HK-2 (cell line): ENCODE results near the gene ARCN1.

ENCODE experiments used
- DNase-seq: peaks from one replicate; pipeline ENCODE4 v3.0.0-alpha.2; 2018; ENCODE audit not compliant: unreplicated experiment

The ARCN1 gene

DNA sequence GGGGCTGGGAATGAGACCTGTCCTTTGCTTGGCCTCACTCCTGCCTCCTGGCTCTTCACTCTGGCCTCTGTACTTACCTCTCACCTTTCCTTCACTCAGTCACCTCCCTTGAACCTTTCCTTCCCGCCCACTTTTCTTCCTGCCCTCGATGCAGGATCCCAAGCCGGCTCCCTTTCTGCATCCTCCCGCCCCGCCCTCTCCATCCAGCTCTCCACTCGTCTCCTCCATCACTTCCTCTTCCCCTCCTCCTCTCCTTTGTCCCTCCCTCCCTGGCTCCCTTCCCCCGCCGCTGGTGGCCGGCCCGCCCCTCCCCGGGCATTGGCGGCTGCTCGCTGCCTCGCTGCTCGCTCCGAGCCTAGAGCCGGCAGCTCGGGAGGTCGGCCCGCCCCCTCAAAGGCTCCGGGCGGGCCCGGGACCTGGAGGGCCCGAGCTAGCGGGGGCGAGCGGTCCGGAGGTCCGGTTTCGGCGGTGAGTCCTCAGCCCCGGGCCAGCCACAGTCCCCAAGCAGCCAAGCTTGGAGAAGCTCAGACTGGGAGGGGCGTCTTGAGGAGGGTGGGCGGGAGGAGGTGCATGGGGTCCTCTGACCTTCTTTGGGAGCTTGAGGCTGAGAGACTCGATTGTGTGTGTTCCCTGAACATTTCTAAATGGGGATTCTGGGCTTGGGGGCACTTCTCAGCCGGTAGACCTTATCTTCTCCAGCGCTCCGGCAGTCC lies 49.0 kb downstream of the ARCN1 start:
- peak; percentile 85 for DNase-seq

GRCh38 chr11:118621784-118622375 lies 49.7 kb downstream of the ARCN1 start:
- DNase-seq: no peak

DNA sequence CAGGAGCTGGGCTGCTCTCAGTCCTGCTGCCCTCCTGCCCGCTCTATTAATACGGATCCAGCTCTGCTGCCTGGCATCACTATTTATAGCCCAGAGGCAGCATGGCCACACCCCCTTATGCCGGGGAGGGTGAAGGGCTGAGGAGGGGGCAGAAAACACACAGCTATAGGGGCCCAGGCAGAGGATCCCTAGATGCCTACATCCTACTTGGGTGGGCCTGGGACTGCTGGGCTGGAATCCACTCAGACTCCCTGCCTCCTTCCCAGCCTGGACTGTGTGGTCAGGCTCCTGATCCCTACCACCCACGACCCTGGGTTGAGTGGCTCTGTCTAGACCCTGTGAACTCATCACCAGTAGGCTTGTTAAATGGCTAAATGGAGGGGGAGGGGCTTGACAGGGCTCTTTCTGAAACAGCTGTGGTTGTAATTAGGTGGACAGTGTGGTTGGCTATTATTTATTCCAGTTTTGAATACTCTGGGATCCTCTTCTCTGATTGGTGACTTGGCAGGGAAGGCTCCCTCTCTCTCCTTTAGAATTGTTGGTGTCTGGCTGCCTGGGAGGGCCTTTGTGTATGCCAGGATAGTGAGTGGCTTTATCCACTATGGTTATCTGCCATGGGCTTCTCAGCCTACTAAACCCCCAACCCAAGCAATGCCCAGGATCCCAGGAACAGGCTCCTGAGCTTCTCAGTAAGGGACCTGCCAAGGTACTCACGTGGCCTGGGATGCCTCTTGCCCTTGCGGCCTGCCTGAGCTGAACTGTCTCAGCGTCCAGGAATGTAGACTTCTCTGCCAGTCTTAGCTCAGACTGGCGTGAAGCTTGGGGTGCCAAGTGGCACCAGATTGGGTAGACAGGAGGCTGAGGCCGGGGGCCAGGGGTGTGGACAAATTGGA lies 50.4 kb downstream of the ARCN1 start:
- DNase-seq: peak; percentile 79

DNA sequence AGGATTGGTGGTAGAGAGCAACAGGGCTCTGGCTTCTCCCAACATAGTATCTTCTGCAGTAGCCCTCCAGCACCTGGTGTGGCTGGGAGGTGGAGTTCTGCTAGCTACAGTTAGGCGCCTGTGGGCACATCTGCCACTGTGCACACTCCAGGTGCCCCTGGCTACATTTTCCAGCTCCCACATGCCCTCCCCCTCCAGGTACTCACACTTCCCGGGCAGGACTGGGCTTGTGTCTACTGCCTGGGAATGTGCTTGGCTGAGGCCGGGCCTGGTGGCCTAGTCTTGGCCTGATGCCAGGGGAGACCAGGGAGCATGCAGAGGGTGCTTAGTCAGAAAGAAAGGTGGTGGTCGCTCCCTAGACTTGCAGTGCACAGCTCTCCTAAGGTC lies 51.1 kb downstream of the ARCN1 start:
- DNase-seq: peak; percentile 49

- DNase-seq: no peak
Measured at GRCh38 chr11:118625036-118625690, 53.0 kb downstream of the ARCN1 start.

DNA sequence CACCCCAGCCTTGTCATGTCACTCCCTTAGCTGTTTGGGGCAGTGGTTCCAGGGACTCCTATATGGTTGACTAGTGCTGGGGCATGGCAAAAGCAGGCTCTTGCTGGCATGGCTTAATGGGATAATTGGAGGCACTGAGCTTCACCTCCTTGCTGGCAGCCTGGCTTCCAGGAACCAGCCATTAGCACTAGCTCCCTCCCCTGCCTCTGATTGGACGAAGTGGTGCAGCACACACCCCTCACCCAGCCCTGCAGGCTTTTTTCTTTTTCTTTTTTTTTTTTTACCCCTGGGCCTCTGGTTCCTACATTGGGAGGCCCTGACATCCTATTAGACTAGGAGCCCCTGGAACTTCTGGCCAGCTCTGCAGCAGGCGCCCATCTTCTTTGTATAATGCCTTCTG lies 53.8 kb downstream of the ARCN1 start:
- no peak for DNase-seq

- DNase-seq: no peak
Measured at GRCh38 chr11:118627566-118627965, 55.4 kb downstream of the ARCN1 start.

- no peak for DNase-seq
Measured at GRCh38 chr11:118628031-118628430, 55.8 kb downstream of the ARCN1 start.

- DNase-seq: no peak
Measured at GRCh38 chr11:118628432-118628831, 56.2 kb downstream of the ARCN1 start.

DNA sequence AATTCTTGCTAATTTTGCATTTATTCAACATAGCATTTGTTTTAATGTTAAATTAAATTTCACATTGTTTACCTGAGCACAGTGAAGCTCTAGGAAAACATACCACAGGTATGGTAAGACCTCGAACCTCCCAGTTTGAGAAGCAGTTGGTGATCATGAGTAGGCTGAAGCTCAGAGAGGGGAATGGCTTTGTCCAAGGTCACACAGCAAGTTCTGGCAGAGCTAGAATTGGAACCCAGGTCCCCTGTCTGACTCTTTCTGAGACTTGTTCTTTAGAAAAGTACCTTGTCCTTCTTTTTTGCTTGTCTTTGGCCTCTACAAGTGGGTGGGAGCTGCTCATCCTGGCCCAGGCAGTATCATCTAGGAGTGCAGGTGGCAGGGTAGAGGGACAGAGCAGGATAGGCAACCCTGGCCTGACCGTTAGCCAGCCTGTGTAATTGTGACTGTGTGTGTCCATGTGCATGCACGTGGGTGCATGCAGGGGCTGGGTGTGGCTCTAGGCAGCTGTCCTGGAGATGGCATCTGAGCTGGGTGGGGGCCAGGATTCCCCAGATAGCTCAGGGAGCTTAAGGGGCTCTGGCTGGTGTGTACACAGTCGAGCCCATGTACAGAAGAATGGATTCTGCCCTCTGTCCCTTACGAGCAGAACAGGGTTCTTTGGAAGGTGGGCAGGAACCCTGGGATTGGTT lies 56.8 kb downstream of the ARCN1 start:
- no peak for DNase-seq

- no peak for DNase-seq
Measured at GRCh38 chr11:118629761-118630661, 57.8 kb downstream of the ARCN1 start.

DNA sequence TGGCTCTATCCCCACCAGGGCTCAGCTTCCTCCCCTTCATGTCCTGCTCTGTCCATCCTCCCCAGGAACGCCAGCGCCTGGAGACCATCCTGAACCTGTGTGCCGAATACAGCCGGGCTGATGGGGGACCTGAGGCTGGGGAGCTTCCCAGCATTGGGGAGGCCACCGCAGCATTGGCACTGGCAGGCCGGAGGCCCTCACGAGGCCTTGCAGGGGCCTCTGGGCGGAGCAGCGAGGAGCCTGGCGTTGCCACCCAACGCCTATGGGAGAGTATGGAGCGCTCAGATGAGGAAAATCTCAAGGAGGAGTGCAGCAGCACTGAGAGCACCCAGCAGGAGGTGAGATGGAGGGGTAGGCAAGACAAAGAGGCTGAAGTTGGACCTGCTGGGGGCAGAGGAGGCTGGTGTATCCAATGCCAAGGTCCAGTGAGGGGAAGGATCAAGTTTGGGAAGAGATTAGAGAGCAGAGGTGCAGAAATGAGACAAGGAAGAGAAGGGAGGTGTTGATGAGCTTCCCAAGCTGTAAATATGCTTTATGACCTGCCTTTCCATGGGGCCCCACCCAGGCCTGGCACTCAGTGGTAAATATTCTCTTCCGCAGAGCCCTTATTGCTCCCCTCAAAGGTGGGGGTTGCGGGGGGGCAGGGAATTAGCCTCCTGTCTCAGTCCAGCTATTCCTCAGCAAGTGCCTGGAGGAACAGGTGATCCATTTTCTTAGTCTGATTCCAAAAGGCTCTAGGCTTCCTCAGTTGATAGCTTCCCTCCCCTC lies 59.1 kb downstream of the ARCN1 start:
- DNase-seq: no peak

GRCh38 chr11:118632577-118633318 lies 60.5 kb downstream of the ARCN1 start:
- no peak for DNase-seq

GRCh38 chr11:118633319-118633690 lies 61.1 kb downstream of the ARCN1 start:
- DNase-seq: no peak

DNA sequence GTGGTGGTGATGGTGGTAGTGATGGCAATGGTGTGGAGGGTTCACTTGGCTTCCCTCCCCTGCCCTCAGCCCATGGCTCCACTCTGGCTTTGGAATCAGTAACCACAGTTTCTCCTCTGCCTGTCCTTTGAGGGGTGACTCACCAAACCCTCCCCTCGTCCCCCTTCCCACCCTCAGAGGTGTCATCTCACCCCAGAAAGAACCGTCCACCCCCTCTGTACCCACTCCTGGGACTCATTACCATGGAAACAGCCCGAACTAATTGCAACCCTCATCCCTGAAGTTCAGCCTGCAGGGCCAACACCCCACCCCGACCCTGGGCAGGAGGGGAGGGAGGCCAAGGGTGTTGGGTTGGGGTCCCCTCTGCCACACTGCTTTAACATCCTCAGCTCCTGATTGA lies 61.8 kb downstream of the ARCN1 start:
- no peak for DNase-seq

DNA sequence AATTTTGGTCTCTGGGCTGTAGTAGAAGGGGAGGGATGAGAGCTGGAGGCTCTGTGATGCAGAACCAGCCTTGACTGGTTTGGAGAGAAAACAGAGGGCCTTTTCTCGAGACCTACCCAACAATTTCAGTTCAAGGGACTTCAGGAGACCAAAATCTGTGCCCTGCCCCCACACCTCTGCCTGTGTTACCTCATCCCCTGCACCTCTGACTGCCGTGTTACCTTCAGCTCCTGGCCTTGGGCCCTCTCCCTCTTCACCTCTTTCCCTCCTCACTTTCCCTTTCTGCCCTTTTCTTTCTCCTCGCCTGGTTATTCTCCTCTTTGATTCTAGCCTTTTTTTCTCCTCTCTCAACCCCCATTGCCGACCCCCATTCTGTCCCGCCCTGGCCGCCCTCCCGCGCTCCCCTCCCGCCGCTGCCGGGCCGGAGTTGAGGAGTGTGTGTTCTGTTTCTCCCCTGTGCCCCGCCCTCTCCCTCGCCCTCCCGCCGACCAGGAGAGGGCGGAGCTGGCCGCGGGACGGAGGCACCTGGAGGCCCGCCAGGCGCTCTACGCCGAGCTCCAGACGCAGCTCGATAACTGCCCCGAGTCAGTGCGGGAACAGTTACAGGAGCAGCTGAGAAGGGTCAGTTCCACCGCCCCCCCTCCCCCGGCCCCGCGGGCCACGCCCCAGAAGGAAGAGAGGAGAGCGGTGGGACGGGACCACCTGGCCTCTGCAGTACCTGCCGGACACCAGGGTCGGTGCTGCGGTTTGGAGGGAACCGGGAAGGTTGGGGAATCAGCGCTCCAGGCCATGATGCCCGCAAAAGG lies 62.4 kb downstream of the ARCN1 start:
- DNase-seq: no peak

DNA sequence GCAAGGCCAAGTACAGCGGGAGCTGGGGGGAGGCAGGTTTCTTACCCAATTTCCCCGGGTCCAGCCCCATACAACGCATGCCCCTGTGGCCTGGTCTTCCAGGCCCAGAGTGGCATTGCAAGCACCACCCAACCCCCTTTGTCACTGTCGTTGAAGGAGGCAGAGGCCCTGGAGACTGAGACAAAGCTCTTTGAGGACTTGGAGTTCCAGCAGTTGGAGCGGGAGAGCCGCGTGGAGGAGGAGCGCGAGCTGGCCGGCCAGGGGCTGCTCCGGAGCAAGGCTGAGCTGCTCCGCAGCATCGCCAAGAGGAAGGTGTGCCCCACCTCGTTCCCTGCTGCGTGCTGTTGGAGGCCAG lies 63.0 kb downstream of the ARCN1 start:
- no peak for DNase-seq

GRCh38 chr11:118635642-118636041 lies 63.4 kb downstream of the ARCN1 start:
- DNase-seq: no peak
